Stimulated activated CD4-positive, alpha-beta T cell treated with anti-CD3 and anti-CD28 coated beads, Interleukin-15, amount 100 ng/mL, for 48 hours (primary cell): ENCODE data around the gene ASNSD1.

Experiments used
- DNase-seq, 2 donors: peaks; one replicate each; pipeline ENCODE4 v3.0.0-alpha.2; 2020; ENCODE audit warnings: low read depth in 2 of 2

Gene ASNSD1

DNA sequence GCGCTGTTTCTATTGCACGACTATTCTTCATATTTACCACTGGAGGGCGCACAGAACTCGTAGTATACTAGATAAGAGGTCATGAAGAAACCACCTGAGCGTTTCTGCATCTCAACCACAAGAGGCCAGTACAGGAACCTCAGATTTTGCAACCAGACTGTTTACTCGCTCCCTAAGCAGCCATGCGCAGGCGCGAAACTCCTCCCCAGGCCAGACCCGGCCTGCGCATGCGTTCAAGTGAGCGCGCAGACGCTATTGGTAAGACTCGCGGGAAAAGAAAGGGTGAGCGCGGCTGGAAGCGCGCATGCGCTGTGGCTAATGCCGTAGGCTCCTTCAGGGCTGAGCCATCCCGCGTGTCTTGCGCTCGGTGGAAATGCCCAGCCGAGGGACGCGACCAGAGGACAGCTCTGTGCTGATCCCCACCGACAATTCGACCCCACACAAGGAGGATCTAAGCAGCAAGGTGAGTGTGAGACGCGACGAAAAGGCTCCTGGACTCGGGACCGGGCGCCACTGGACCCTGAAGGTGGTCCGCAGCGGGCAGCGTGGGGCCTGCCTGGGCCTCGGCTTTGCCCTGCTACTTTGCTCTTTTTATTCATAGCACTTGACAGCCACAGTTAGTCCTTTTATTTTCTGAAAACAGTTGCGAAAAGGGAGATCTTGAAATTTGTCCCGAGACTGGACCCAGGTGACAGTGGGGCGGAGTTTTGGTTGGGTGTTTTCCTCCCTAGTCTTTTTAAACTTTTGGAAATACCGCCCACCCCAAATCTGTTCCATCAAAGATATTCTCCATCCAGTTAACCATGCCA is at the start of gene ASNSD1:
Gene ASNSD1, plus strand, starts transcription at position 312 of the 809 bp plus-strand sequence. CDS start 4,674 bp downstream, outside the sequence.
- DNase-seq, result peak; percentile 97 to 98

DNA sequence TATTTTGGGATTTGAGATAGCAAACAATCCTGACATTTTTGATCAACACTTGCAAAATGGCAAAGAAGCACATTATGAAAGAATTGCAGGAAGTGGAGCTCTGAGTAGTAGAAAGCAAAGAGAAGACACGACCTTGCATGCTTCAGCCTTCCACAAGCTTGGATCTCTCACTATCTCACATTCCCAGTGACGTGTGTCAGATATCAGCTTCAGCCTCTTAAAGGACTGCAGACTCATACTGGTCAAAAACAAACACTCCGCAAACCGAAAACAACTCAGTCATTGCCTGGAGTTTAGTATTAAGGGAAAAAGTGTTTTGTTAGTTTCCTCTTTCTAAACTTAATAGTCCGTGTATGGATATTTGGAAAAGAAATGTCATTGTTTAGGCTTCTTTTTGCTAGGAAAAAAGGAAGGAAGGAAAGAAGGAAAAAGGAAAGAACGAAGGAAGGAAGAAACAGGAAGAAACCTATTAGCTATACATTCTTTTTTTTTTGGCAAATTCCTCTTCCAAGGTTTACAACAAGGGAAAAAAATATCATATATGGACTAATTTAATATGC is 48.1 kb upstream of the ASNSD1 start:
- no peak for DNase-seq

DNA sequence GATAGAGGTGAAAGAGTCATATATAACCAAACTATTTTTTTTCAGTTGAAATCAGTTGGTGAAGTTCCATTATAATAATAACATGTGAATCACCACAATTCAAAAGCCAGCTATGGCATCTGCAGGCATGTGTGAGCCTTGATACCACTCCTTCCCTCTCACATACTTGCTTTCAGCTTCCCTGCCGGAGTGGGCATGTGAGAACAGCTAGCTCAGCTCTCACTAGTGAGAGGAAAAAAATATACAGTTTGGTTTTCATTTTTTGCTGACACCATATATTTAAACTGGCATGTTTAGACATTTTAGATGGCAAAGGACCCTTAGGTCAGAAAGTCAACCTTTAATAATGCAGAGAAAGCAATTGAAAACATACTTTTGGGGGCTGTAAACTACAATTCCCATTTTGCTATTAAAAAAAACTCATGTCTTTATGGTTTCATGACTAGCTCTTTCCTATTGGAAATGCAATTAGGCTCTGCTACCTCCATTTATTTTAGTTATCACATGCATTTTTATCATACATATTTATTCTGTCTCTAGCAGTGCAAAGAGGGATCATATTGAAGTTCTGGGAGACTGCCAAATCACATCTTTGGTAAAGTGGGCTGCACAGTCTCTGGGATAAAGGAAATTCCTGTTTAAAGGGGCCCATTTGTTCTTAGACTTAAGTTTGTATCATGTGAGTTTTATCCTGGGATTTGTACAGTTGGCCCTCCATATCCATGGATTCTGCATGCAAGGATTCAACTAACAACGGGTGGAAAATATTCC is 47.4 kb upstream of the ASNSD1 start:
- no peak for DNase-seq

DNA sequence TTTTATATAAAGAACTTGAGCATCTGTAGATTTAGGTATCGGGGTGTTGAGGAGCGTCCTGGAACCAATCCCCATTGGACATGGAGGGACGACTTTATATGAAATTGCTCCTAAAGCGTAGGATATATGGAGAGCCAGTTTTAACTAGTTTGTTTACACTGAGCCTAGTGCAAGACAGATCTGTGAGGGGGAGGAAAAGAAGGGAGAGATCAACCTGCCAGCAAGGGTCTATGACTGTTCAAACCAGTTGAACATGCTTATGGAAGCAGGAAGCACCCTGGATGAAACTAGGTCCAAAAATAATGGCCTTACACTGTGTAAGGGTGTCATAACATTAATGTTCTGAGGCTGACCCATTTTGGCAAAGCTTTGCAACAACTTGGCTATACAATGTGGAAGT is 46.7 kb upstream of the ASNSD1 start:
- no peak for DNase-seq

DNA sequence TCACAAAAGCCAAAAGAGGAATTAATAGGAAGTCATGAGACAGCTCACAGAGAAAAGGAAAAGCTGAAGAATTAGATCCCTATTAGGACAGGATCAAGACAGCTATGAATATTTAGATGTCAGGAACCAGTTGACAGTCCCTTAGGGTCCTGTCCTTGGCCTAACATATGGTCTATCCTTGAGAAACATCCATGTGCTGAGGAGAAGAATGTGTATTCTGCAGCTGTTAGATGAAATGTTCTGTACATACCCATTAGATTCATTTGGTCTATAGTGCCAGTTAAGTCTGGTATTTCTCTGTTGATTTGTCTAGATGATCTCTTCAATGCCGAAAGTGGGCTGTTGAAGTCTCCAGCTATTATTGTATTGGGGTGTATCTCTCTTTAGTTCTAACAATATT is 43.1 kb upstream of the ASNSD1 start:
- no peak for DNase-seq

DNA sequence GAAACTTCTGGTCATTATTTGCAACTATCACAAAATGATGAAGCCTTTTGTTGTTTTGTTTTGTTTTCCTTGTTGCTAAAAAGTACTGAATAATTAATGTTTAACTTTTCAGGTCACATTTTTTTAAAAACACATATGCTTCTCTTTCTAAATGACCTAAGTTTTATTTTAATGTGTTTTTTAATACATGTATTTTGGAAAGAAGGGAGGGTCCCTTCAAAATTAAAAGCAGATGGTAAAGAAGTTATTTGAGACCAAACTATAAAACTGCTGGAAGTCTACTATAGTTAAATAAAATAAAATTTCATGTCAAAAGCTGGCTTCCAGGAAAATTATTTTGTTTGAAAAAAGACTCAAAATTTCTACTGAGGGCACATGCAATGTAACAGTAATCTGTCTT is 39.5 kb upstream of the ASNSD1 start:
- no peak for DNase-seq

DNA sequence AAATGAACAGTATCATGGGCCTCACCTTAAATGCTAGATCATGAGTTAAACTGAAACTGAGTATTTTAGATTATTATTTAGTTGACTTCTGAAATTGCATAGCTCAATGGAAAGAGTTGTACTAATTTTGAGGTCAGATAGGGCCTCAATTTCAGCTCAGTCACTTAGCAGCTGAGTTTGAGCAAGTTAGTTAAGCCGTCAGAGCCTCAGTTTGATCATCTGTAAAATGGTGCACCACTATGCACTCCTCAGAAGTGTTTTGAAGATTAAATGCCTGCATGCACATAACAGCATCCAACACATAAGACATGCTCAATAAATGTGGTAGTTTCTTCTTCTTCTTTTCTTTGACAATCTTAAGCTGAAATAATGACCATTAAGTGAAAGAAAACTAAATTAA is 38.2 kb upstream of the ASNSD1 start:
- no peak for DNase-seq

DNA sequence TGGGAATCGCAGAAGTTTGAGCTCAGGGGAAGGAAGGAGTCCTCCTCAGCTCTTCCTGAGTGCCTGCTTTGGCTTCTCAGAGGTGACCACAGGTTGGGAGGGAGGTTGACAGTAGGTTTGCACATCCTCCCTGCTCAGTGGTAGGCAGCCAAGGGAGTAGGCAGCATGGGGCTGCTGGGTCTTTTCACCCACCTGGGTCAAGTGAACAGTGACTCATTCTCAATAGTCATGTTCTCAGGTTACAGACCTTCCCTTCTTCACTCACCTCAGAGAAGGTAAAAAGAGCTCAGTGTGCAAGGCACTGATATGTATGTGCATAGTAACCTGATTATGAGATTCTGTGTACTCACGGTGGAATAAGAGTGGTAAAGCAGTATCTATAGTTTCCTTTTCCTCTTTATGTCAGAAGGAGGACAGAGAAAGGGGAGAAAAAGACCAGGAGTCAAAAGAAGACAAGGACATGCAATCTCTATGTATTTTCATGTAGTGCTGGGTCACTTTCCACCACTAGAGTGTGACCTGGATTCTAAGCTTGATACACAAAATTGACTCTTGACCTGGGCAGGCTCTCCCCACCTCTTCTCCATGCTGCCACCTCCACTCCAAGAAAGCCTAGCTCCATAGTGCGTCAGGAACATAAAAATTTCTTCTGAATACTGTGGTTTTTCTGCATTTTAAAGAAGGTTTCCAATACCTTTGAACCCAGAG is 36.5 kb upstream of the ASNSD1 start:
- DNase-seq, result no peak

DNA sequence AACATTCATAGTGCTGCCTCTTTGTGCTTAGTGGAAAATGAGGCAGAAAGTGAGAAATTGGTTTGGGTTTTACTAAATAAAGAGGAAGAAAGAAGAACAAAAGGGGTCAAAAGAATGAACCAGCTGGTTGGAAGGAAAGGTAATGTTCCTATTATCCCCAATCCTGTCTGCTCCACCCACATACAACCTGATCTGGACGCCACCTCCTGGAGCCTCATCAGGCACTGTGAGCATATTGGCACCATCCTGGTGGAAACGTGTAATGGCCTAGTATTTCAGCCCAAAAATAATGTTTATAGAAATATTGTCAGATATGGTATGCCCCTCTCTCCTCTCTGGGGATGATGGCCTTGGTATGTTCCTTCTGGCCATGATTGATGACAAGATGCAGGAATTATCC is 35.6 kb upstream of the ASNSD1 start:
- DNase-seq, result no peak

DNA sequence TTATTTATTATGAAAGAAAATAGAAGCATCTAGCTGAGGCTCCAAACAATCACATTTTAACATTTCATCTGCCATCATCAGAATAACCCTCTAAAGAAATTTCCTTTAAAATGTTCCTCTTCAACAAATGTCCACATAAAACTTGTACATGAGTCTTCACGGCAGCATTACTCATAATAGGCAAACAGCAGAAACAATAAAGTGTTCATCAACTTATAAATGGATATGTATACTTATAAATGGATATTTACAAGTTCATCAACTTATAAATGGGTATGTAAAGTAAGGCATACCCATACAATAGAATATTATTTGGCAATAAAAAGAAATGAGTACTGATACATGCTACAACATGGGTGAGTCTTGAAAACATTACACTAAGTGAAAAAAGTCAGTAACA is 33.5 kb upstream of the ASNSD1 start:
- DNase-seq, result no peak

DNA sequence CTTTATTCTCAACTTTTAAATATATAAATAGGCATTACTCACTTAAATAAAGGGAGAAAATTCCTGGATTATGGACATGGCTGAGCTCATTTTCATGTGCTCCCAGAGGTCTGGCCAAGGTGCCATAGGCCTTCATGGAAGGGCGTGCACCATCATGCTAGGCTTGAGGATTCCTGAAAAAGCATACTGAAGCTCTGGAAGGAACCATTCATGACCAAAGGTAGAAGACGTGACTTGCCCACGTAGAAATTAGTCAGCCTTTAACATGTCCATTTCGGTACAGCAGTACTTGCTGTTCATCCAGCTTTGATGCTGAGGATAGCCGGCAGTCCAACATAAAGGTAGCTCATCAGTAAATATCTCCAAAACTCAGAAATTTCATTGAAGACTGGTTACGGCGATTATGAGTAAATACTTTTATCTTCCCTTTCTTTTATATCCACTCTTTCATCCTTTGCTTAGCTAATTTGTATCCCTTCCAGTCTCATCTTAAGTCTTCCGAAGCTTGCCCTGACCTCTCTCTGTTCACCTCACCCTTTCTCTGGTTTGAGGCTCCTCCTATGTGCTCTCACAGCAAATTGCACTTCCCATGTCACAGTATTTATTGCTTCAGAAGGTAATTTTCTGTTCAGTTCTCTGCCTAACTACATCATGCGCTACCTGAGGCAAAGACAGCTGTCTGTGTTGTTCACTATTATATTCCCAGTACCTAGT is 32.3 kb upstream of the ASNSD1 start:
- no peak for DNase-seq

DNA sequence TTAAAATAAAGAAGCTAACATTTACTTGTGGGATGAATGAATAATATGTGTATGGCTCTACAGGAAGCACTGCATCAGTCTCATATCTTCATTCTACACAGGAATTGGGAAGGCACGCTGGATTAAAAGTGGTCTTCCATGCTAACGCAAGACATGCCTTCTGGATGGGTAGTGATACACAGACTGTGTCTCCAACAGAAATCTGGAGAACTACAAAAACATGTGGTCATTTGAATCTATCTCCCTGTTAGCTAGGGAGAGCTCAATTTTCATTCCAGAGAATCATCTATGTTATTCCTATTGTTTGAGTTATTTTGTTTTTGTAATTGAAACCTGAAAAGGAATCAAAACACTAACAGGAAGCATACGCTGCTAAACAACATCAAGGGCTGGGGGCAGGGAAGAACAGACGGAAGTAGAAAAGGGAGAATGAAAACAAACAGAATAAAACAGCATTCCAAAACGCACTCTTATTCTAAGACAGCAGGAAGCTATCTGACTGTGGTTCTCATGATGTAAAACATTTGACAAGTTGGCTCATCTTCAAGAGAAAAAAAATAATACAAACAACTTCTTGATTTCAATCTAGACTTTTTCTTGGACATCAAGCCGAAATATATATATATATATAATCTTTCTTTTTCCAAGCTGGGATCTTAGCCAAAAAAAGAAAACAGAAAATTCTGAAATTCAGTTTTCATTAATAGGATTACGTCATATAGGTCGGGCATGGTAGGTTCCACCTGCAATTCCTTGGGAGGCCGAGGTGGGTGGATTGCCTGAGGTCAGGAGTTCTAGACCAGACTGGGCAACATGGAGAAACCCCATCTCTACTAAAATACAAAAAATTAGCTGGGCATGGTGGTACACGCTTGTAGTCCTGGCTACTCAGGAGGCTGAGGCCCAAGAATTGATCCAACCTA is 31.5 kb upstream of the ASNSD1 start:
- DNase-seq, result no peak

DNA sequence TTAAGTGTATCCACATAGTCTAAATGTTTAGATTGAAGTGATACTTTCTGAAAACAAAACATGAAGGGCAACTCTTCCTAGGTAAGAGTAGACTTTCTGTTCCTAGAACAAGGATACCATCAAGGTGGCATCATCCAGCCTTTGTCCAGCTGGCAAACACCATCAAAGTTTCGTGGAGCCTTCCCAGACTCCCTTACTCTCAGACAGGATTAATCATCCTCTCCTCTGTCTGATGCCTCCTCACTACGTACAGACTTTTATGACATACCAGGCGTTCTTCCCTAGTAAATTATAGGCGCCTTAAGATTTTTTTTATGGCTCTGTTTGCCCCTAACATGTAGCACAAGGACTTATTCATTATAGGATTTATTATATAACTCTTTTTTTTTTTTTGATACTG is 29.4 kb upstream of the ASNSD1 start:
- no peak for DNase-seq

DNA sequence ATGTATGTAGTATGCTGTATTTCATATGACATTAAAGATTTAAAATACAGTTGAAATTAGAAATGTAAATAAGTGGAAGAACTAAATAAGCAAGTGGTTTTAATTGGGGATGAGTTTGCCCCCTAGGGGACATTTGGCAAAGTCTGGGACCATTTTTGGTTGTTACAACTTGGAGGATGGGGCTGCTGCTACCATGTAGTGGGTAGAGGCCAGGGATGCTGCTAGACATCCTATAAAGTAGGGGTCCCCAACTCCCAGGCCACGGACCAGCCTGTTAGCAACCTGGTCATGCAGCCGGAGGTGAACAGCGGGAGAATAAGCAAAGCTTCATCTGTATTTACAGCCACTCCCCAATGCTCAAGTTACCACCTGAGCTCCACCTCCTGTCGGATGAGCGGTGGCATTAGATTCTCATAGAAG is 27.9 kb upstream of the ASNSD1 start:
- no peak for DNase-seq

DNA sequence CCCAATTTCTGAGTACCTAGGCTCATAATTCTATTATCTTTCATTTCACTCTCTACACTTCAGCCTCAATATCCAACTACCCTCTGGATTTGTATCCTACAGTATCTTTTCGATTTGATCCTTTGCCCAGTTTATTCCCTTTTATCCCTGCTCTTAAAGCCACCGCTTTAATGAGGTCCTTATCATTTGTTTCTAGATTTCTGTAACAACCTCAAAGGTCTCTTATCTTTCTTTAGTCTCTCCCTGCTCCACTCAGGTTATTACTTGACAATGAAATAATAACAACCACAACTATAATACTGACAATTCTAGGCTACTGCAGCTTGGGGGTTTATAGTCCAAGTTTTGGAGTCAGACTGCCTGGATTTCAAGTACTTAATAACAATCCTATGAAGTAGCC is 25.9 kb upstream of the ASNSD1 start:
- no peak for DNase-seq

DNA sequence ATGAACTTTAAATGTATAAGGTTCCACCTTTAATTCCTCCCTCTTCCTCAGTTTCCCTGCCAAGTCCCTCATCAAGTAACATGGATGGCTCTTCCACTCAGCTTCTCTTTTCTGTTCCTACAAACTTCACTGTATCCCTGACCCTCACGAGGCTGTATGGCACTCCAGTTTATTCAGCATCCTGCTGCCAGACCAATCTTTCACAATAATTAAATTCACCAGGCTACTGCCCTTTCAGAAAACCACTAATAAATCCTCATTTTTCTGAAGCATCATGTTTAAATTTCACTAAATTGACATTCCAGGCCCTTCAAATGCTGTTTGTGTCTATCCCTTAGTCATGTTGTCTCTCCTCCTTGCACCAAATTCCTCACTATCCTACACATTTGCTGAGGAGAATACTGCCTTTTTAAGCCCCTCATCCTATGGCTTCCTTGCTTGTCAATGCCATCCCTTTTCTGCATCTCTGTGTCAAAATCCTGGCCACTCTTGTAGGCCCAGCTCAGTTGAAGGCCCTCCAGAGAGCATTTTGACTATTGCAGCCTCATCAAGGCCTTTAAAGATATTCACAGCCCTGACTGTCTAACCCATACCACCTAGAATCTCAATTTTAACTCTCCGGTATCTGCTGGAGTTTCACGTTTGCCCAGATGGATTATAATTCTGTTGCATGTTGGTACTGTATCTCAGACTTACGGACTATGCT is 22.8 kb upstream of the ASNSD1 start:
- no peak for DNase-seq

DNA sequence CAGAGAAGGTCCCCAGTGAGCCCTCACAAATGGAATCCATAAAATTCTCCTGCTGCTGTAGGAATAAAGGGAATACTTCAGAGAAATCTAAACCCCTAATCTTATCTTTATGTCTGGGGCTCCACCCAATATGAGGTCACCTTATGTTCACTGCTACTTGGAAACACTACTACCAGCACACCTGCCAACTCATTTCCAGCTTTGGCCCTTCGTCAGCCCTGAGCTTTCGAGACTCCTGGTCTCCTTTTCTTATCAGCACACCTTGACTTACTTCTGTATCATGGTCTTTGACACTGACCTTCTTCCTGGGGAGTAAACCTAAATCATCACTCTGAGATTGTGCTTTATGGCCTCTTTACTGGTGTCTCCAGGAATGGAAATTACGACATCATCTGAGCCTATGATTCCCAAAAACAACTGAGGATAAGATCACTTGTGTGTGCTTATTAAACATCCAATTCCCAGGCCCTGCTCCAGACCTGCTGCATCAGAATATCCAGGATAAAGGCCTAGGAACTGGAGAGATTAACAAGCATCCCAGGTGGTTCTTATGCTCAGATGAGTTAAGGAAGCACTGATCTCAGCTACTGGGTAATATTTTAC is 22.2 kb upstream of the ASNSD1 start:
- no peak for DNase-seq

DNA sequence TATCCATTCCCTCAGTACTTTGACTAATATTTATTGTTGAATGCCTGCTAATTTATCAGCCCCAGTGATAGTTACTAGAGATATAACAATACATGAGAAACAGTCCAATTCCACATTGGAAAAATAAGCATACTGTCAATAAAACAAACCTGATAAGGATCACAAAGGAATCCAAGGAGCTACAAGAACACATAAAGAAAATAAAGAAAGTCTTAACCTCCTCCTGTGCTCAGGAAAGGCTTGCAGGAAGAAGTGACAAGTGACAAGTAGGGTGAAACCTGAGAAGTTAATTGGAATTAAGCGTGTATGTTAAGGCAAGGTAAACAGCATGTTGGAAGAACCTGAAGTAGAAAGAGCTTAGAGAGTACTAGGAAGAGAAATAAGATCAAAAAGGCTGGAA is 20.3 kb upstream of the ASNSD1 start:
- no peak for DNase-seq

DNA sequence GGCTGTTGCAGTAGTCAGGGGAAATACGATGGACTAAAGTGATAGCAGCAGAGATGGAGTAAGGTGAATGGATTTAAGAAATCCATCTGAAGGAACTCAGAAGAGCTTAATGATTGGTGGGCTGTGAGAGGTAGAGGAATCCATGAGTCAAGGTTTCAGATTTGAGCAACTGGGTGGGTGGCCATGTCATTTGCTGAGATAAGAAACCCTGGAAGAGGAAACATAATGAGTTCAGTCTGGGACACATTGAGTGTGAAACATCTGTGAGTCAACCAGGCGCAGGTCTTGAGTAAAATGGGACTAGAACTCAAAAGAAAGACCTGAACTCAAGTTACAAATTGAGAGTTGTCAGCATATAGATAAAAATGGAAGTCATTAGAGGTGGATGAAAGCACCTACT is 19.7 kb upstream of the ASNSD1 start:
- peak; percentile 44 to 47 for DNase-seq
